ENCODE data around the gene TEX19.

The TEX19 gene

DNA sequence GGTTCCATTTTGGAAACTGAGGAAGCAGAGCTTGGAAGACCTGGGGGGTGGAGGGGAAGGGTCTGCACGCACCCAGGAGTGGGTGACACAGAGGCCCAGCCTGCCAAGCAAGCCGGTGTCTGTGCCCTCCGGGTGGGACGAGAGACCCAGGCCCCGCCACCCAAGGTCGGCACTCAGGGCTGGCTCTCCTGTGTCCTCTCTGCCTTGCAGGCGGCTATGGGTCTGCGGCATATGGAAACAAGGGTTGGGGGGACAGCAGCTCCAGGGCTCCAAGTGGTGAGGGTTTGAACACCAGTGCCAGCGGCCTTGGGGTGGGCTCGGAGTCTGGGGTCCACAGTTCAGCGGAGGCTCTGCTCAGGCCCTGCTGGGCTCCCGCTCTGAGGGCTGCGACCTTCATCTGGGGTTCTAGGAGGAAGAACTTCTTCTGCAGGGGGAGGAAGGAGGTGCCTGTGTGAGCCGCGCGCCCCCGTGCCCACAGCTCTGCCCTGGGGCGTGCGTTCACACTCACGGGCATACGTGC lies 37.0 kb upstream of the TEX19 start:
- no peak for DNase-seq (ENCODE audit: low spot score)

DNA sequence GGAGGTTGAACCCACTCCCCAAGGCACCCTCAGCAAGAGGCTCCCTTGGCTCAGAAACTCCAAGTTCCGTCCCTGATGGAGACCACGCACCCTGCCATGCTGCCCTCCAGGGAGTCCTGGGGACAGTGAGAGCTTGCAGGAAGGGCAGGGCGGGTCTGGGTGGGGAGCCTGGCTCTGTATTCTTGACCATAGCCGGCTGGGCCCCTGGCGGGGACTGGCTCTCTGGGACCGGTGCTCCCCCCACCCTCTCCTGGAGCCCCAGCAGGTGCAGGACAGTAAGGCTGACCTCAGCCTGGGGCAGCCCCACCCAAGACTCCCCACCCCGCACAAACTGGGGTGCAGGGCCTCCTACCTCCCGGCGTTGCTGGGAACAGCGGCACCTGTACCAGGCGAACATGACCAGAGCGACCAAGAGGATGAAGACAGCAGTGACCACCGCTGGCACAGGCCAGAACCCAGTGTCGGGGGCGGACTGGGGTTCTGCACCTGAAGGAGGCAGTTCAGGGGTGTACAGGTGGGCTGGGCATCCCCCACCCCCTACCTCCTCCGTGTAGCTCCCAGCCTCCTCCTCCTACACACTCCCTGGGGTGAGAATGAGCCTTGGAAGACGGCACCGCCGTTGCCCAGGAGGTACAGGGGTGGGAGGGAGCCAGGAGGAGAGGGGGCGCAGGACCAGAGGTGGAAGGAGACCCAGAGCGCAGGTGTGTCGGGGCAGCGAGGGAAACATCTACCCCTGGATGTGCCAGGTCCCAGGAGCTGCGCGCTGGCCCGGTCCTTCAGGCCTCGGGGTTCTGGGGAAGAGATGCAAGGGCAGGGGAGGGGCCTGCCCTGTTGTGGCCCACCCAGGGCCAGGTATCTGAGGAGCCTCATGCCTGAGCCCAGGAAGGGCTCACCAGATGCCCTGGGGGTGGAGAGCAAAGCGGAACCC lies 36.3 kb upstream of the TEX19 start:
- no peak for DNase-seq (ENCODE audit: low spot score)

DNA sequence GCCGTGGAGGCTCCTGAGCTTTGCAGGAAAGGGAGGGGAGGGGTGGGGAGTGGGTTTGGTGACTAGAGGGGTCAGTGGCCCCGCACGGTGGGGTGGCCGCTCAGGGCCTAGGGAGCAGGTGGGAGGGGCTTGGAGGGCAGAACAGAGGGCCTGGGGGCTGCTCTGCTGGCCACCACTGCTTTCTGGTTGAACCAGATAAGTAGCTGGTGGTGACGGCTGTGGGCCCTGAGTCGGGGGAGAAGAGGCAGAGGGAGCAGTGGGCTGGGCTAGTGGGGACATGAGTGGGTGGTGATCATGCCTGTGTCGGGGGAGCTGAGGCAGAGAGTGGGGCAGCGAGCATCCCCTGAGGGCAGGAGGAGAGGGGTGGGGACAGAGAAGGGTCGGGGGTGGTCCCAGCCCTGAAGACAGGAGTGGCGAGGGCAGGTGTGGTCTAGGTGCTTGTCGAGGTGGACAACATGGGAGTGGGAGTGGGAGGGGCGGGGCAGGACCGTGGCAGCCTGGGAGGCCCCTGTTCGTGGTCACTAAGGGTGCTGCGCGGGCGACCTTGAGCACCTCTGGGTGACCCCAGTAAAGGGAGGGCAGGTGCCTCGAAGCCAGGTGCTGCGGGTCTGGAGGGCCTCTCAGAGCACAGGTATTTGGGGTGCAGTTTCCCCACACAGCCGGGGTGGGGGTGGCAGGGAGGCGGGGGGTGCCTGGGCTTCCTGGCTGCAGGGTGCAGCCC lies 35.4 kb upstream of the TEX19 start:
- no peak for DNase-seq (ENCODE audit: low spot score)

DNA sequence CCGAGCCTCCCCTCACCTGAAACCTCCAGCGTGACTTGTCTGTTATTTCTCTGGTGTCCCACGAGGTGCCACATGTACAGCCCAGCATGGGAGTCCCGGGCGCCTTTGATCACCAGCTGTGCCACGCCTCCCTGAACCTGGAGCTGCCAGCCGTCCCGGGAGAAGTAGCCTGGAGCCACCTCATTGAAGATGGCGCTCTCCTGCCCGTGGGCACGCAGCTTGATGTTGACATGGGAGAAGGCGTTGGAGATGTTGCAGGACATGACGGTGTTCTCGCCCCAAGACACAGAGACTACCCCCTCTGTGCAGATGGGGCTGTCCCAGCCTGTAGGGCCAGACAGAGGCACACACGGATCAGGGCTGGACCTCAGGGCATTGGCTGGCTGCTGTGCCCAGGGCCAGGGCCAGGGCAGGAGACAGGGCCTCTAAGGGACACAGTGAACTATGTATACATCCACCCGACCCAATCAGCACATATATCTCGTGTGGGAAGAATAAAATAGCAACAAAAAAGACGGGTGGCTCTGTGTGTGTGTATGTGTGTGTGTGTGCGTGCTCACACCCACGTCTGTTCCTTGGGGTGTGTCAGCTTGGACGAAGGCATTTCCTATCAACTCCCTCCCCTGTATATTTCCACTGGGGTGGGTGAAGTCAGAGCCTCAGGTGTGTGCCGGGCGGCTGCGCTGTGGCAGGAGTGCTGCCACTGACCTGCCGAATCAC lies 34.3 kb upstream of the TEX19 start:
- no peak for DNase-seq (ENCODE audit: low spot score)

DNA sequence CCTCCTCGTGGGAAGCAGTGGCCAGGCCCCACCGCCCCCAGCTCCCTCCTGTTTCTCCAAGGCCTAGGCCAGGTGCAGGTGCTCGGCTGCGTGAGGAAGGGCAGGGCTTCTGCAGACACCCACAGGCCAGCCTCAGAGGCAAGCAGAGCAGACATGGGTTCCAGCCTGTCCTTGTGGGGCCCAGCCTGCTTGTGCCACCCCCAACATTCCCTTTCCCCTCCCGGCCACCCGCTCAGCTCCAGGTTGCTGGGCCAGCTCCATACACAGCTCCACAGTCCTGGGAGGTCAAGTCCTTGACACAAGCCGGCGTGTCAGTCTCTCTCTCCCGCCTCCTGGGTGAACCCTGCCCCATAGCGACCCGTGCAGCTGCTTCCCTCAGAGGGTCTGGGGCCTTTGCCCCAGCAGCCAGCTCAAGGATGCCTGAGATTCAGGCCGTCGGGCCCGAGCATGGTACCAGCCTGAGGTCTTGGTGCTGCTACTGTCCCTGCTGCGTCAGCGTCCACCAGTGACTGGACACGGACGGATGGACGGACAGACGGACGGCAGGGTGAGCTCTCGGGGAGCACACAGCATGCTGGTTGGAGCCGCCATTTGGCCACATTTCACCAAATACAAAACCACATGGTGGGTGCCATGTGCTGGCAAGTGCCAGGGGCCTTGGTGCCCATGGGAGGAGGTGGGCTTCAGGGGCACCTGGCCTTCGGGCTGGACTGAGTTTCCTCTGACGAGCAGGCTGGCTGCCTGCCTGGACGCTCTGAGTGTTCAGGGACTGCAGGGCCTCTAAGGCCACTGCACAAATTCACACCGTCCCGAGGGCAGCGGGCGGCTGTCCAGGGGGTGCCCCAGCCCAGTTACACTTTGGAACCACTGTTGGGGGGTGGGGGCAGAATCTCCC lies 33.5 kb upstream of the TEX19 start:
- no peak for DNase-seq (ENCODE audit: low spot score)

DNA sequence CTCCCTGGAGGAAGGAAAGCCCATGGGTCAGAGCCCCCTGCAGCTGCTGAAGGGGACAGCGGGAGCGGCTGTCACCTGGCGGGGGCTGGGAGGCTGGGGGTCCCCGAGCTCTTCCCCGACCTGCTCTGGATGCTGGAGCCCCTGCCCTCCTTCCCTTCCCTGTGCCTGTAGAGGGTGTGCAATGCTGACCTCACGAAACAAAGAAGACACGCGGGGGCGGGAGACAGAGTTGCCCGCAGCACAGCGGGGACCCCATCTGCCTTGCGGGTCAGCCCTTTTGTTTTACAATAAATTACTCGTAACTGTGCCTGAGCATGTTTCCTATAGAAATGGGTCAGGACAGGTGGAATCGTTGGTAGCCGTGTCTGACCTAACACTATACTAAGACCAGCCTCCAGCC lies 31.8 kb upstream of the TEX19 start:
- no peak for DNase-seq (ENCODE audit: low spot score)

DNA sequence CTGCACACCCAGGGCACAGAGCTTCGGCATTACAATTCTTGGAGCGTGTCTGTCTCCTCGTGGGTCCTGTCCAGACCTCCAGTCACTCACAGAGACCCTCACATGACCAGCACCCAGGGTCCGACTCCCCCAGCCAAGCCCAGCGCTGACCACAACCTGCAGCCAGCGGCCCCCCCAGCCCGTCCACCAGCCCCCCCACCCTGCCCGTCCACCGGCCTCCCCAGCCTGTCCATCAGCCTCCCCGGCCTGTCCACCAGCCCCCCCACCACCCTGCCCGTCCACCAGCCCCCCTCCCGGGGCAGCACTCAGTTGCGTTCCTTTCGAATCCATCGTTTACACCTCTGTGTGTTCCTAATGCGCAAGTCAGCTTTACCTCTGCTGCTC lies 31.3 kb upstream of the TEX19 start:
- DNase-seq (ENCODE audit: low spot score): no peak

DNA sequence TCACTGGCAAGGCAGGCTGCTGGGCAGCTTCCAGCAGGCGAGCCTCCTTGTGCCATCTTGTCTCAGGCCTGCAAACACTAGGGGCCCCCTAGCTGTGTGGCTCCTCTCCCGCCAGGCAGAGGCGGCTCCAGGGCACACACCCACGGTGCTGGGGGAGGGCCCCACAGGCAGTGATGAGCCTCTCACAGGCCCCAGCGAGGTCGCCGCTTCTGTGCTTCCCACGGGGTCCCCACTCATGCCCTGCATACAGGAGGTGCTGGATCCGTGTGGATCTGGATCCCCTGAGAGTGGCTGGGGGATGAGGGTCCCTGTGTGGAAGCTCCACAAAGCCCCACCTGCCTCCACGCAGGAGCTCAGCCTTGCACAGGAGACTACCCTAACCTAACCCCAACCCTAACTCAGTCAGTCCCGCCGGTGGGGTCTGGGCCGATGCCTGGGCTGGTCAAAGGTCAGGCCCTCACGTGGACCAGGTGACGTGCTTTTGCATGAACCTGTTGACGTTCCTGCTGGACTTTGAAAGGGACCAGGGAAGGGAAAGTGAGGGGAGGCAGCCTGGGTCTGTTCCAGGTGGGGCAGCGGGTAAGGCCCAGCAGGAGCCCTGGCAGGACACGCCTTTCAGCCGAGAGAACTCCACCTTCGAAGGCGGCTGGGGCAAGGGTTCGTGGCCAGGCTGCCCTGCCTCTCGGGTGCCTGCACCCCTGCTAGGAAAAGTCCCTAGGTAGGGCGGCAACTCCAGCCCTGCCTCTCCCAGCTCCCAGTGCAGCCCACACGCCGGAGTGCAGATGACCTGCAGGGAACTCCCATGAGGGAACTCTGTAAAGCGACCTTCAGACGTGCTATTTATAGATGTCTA lies 30.7 kb upstream of the TEX19 start:
- DNase-seq (ENCODE audit: low spot score): no peak

DNA sequence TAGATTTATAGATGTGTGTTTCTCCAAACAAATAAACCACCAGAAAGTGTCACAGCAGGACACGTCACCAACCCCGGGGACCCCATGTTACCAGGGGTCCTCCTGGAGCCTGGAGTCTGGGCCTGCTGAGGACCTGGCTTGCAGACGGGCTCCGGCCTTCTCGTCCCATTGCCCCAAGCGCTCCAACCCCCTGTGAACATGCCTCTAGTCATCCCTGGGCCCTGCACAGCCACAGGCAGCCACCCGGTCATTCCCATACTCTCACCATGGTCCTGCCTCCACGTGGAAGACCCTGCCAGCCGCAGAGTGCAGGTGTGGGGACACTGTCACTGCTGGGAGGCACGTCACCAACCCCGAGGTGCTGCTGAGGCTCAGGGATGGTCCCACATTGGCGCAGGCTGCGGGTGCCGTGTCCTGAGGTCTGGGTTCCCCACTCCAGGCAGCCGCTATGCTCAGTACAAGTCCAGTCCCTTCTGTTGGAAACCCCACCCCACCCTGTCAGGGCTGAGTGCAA lies 30.0 kb upstream of the TEX19 start:
- DNase-seq (ENCODE audit: low spot score): no peak

DNA sequence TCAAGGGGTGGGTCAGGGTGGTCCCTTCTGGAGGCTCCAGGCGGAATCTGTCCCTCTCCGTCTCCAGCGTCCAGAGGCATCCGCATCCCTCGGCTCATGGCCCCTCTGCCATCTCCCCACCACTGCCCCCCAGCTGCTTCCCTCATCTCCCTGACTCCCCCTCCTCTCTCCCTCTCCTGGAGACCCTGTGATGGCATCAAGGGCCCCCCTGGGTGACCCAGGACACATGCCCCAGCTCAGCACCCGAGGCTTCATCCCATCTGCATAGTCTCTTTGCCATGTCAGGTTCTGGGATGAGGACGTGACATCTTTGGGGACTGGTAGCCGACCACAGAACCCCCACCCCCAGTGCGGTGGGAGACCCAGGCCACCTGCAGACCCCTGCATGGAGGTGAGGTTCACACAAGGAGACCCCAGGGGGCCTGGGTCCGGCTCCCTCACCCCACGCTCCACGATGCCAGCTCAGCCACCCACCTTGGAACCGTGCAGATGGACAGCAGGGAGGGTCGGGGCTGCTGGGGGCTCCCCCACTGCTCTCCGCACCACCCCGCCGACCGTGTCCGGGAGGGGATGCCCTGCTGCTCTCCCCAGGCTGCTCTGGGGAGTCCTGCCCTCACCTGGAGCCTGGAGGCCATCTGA lies 29.2 kb upstream of the TEX19 start:
- DNase-seq (ENCODE audit: low spot score): no peak

DNA sequence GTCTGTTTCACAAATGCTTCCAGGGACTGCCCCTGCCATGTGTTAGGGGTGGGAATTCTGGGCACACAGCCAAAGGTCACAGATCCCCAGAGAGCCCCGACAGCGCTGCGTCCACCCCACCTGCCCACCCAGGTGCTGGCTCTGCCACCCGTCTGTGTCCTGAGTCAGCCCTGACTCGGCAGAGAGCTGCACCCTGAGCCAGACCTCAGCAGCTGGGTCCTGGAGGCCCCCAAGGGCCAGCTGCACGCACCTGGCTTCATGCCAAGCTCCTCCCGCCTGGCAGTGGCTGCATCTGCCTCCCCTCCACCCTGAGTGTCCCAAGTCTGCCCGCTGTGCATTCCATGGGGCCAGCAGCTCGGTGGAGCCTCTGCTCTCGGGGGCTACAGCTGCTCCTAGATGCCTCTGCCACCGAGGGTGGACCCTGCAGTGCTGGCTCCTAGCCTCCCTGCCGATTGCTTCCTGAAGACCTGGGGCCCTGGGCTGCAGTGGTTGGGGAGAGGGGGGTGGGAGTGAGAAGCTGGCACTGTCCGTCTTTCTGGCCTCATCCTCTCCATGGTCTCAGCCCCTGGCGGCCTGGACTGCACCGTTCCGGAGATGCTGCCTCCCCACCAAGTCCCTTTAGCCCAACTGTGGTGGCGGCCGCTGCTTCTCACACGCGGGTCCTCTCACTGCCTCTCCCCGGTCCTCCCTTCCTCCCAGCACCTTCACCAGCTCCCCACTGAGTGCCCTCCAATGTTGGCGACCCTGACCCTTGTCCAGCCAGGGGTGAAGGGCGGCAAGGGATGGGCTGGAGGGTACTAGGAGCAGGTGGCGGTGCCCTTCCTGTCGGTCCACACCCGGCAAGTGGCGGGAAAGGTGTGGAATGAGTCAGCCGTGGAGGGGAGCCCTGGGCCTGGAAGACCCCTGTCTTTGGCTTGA lies 28.5 kb upstream of the TEX19 start:
- no peak for DNase-seq (ENCODE audit: low spot score)

DNA sequence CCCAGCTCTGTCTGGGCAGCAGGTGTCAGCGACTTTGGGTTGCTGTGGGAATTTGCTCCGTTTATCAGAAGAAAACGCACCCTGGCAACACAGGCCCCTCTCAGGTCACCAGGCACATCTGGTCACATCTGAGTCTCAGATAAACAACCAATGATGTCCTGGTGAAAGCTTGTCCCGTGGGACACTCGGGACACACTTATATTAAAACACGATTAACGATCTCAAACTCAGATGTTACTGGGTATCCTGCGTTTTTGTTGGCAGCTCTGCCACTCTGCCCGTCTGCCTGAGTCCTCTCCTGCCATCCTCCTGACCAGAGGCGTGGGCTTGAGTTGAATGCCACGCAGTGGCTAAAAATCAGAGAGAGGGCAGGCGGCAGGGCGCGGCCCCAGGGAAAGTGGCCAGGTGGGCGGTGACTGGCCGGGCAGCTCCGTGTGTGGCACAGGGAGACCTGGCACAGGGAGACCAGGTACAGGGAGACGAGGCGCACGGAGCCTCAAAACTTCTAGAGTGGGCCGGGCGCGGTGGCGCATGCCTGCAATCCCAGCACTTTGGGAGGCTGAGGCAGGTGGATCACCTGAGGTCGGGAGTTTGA lies 27.6 kb upstream of the TEX19 start:
- no peak for DNase-seq (ENCODE audit: low spot score)

DNA sequence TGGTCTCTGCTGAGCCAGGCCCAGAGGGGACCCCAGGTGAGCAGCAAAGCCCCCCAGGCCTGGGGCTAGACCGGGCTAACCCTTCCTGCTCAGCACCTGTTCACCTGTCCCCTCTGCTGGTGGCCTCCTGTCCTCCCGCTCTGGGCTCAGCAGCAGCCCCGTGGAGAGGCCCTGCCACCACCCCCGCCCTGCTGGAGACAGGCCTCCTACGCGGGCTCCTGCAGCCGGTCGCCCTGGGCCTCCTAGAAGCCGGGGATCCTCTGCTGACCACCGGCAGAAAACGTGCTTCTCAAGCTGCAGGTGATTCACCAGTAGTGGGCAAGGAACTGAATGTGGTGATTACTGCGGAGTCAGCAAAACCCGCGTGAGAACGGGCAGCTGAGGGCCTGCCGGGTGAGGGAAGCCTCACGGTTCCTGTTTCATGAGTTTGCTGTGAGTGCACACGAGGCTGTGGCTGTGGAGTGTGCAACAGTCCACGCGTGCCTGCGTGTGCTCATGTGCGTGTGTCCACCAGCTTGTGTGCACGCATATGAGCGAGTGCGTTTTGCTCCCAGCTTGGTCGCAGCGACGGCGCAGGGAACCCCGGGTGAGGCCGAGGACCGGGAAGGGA lies 26.3 kb upstream of the TEX19 start:
- no peak for DNase-seq (ENCODE audit: low spot score)

DNA sequence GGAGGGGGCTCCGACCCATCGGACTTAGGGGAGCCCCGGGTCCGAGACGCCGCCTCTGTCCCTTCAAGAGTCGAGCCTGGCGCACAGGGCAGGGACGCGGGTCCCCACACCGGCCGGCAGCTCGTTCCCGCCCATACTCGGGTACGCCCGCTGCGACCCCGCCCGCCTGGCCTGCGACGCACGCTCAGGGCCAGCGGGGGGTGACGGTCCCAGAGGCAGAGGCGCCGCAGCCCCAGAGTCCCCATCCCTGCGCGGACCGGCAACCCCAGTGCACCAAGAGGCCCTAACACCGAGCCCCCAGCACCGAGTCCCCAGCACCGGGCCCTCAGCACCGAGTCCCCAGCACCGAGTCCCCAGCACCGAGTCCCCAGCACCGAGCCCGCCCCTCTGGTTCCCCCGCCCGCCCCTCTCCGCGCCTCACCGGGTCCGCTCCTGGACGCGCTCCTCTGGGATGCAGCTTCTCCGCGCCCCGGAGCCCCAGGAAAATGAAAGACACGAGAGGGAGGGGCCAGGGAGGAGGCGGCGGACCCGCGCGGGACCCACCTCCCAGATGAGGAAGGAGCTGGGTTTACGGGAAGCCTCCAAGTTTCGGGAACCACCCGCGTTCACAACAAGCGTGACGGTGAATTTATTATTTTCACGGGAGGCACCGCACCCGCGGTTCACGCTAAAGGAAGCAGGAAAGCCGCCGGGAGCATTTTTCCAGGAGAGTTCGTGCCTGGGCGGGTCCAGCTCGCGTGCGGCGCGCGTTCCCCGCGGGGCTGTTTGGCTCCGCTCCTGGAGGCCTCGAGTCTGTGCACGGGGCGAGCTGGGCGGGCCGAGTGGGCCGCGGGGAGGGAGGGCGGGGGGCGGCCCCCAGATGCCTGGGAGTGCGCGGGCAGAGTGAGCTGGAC lies 25.5 kb upstream of the TEX19 start, which contains the start of gene SECTM1:
Gene SECTM1 (minus strand): TSS at position 488 of the 893 bp plus-strand sequence. CDS start 6,526 bp downstream, outside the sequence.
- DNase-seq (ENCODE audit: low spot score): no peak

DNA sequence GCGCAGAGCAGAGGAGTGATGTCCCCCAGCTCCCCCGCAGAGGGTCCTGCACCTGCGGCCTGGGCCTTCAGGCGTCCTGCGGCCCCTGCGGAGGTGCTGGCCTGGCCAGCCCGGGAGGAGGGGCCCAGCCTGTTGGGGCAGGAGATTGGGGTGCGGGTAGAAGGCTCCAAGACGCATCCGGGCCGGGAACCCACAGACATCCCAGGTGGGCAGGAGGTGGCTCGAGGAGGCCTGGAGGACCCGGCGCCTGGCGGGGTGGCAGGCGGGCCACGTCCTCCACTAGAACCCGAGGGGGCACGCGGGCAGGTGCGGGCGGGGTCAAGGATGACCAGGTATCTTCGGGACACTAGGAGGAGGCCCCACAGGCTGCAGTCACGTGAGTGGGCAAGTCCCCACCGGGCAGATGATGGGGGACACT lies 24.8 kb upstream of the TEX19 start:
- DNase-seq (ENCODE audit: low spot score): no peak

DNA sequence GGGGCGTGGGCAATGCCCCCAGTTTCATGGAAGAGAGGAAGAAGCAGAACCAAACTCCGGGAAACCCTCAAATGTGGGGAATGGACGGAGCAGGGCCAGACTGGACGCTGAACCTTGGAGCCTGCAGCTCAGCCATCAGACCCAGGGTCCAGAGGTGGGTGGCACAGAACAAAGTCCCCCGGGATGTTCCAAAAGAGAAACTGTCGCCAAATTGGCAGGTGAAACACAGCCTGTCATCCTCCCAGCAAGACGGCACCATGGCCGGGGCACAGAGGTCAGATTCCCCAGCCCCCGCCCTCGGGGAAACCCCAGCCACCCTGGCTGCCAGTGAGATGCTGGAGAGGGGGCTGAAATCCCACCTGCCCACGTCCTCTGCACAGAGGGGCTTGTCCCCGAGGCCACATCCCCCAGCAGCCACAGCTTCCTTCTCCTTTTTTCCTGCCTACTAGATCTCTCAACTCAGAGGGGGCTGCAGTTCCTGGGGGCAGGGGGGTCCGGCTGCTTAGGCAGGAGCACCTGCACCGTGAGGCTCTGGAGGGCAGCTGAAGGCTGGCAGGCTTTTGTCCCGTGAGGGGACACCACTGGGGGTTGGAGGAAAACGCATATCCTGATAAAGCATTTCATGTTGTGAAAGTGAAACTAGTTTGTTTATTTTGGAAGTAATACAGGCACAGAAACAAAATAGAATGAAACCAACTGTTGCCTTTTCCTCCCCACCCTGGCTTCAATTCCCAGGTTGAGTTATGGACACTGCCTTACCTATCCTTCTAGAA lies 24.2 kb upstream of the TEX19 start:
- no peak for DNase-seq (ENCODE audit: low spot score)

All from COLO829 (cell line).